Measurements from ENCODE around the gene MRPL44. TPM values are rescaled to one million over a fixed set of nuclear protein-coding genes. Genes with fewer than 3 reads are reported as not detected.

MRPL44 gene
- polyA plus RNA-seq, 3 donors, result 7.5 to 28.4 (median 25.7) TPM

- Histone ChIP-seq H3K4me2 (replicated peaks; ENCODE audit: extremely low read depth, low read length, poor library complexity, severe bottlenecking) (no peak overlapping the region), H3K4me3 (replicated peaks in 1 of 3; ENCODE audit: low read depth in 2 of 3, low read length in 3 of 3) (no peak overlapping the region), H3K9ac (ENCODE audit: insufficient read depth, low read length, poor library complexity, severe bottlenecking) (no peak overlapping the region), H3K27ac (ENCODE audit: low read depth in 1 of 2, low read length in 2 of 2) (peak overlapping the region in 1 of 2 donors; percentile 11), H2AFZ (ENCODE audit: insufficient read depth, low read depth, low read length, poor library complexity, severe bottlenecking) (no peak overlapping the region), H3K27me3 (ENCODE audit: control insufficient read depth in 2 of 2, insufficient read depth in 2 of 2, low read length in 2 of 2) (no peaks in the 10 kb centered on the region), H4K20me1 (ENCODE audit: insufficient read depth, low read length) (peaks cover 98% of the 10 kb centered on the region), H3K36me3 (replicated peaks in 1 of 2; ENCODE audit: control insufficient read depth in 1 of 2, insufficient read depth in 2 of 2, low read length in 2 of 2) (no peaks in the 10 kb centered on the region), H3K9me3 (replicated peaks in 1 of 2; ENCODE audit: control insufficient read depth in 1 of 2, insufficient read depth in 1 of 2, low read length in 2 of 2) (no peaks in the 10 kb centered on the region), H3K4me1 (ENCODE audit: control insufficient read depth in 1 of 2, insufficient read depth in 2 of 2, low read length in 2 of 2) (peaks cover 29 to 66% of the 10 kb centered on the region in 2 donors), H3K79me2 (ENCODE audit: insufficient read depth, low read length) (peaks cover 100% of the 10 kb centered on the region)
- peak overlapping the region in 2 of 7 donors; percentile 58 to 76 for H3K27ac Mint-ChIP-seq
- no peaks in the 10 kb centered on the region for H3K27me3 Mint-ChIP-seq (ENCODE audit: low read depth in 3 of 3)
- no peak for DNase-seq
- H3K9me3 Mint-ChIP-seq, result peaks cover 0 to 8% (median 4%) of the 10 kb centered on the region in 7 donors
- intact Hi-C loops (cut with micrococcal nuclease), result no loop called here
- peak overlapping the region in 1 of 2 donors; percentile 26 for H3K4me3 Mint-ChIP-seq
- 40% methylated on average over 1 of the region's 6 CpGs for WGBS (ENCODE audit: insufficient coverage)
- peaks cover 8 to 10% of the 10 kb centered on the region in 2 donors for H3K36me3 Mint-ChIP-seq
- peaks cover 75% of the 10 kb centered on the region for H3K4me1 Mint-ChIP-seq
- TF ChIP-seq, protein P1, sequence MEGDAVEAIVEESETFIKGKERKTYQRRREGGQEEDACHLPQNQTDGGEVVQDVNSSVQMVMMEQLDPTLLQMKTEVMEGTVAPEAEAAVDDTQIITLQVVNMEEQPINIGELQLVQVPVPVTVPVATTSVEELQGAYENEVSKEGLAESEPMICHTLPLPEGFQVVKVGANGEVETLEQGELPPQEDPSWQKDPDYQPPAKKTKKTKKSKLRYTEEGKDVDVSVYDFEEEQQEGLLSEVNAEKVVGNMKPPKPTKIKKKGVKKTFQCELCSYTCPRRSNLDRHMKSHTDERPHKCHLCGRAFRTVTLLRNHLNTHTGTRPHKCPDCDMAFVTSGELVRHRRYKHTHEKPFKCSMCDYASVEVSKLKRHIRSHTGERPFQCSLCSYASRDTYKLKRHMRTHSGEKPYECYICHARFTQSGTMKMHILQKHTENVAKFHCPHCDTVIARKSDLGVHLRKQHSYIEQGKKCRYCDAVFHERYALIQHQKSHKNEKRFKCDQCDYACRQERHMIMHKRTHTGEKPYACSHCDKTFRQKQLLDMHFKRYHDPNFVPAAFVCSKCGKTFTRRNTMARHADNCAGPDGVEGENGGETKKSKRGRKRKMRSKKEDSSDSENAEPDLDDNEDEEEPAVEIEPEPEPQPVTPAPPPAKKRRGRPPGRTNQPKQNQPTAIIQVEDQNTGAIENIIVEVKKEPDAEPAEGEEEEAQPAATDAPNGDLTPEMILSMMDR (IDR thresholded peaks at IDR 0.05), result no peak
These were observed 22.4 kb upstream of the MRPL44 start for GRCh38 chr2:223934870-223935269.

DNA sequence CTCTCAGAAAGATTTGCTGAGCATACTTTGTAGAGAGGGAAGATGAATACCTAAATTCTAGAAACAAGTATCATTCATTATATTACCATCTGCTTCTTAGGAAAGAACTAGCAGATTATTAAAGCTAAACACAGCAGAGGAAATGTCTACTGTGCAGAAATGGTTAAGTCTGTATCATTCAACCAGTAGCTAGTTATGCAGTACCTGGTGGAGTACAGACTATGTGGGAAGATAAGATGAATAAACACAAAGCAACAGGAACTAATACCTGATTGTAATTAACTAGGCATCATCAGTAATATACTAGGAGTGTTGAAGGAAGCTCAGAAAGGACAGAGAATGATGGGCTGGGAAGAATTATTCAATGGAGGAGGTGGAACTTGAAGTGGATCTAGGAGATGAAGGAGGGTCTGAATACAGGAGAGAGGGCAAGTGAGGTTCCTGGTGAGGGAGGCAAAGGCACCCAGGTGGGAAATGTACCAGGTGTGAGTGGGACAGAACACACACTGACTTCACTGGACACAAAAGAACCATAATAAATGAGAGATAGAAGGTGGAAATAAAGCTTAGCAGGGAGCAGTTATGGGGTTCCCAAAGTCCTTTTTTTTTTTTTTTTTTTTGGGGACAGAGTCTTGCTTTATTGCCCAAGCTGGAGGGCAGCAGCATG lies 21.7 kb upstream of the MRPL44 start:
- H3K9me3 Mint-ChIP-seq, result peaks cover 0 to 10% (median 5%) of the 10 kb centered on the region in 7 donors
- no peak overlapping the region for H3K4me3 Mint-ChIP-seq
- Histone ChIP-seq H2AFZ (ENCODE audit: insufficient read depth, low read depth, low read length, poor library complexity, severe bottlenecking) (no peak overlapping the region), H3K79me2 (ENCODE audit: insufficient read depth, low read length) (peaks cover 100% of the 10 kb centered on the region), H3K9me3 (replicated peaks in 1 of 2; ENCODE audit: control insufficient read depth in 1 of 2, insufficient read depth in 1 of 2, low read length in 2 of 2) (no peaks in the 10 kb centered on the region), H4K20me1 (ENCODE audit: insufficient read depth, low read length) (peaks cover 98% of the 10 kb centered on the region), H3K27ac (ENCODE audit: low read depth in 1 of 2, low read length in 2 of 2) (peak overlapping the region in 1 of 2 donors; percentile 10), H3K4me2 (replicated peaks; ENCODE audit: extremely low read depth, low read length, poor library complexity, severe bottlenecking) (no peak overlapping the region), H3K4me1 (ENCODE audit: control insufficient read depth in 1 of 2, insufficient read depth in 2 of 2, low read length in 2 of 2) (peaks cover 22 to 58% of the 10 kb centered on the region in 2 donors), H3K27me3 (ENCODE audit: control insufficient read depth in 2 of 2, insufficient read depth in 2 of 2, low read length in 2 of 2) (no peaks in the 10 kb centered on the region), H3K9ac (ENCODE audit: insufficient read depth, low read length, poor library complexity, severe bottlenecking) (no peak overlapping the region), H3K36me3 (replicated peaks in 1 of 2; ENCODE audit: control insufficient read depth in 1 of 2, insufficient read depth in 2 of 2, low read length in 2 of 2) (no peaks in the 10 kb centered on the region), H3K4me3 (replicated peaks in 1 of 3; ENCODE audit: low read depth in 2 of 3, low read length in 3 of 3) (no peak overlapping the region)
- peak overlapping the region in 5 of 7 donors; percentile 3 to 79 (median 40) for H3K27ac Mint-ChIP-seq
- H3K4me1 Mint-ChIP-seq, result peaks cover 70% of the 10 kb centered on the region
- intact Hi-C loops (cut with micrococcal nuclease), result no loop called here
- H3K27me3 Mint-ChIP-seq (ENCODE audit: low read depth in 3 of 3), result no peaks in the 10 kb centered on the region
- H3K36me3 Mint-ChIP-seq, result peaks cover 9 to 10% of the 10 kb centered on the region in 2 donors
- DNase-seq, result no peak
- TF ChIP-seq, protein P1 (IDR thresholded peaks at IDR 0.05), result no peak

Measured in CD14-positive monocyte (primary cell).